GM12878 (cell line): ENCODE results near the gene CASTOR1. TPM values are rescaled to one million over a fixed set of nuclear protein-coding genes. Genes with fewer than 3 reads are reported as not detected.
A peak's percentile ranks its signal among the peaks of the same experiment; 100 is the strongest.

Experiments used
- ATAC-seq: fragments of 200-7000 bp; cut with Tn5 transposase; 3 replicates; pipeline ENCODE4 v1.9.1; 2020; ENCODE audit warnings: mild to moderate bottlenecking, moderate library complexity
- BruUV-seq: library from RNA; stranded (reverse); fragments of 400-500 nt; replicated peaks from 2 replicates; lab custom pipeline; 2021; lab: Mats Ljungman, UMichigan
- CTCF ChIA-PET: fragments of 300-600 bp; sonication (Branson Sonifier 250); formaldehyde crosslinking; extraction: SDS; loops from one replicate; lab custom pipeline; 2021; ENCODE audit warnings: inconsistent platforms; lab: Yijun Ruan, JAX
- POLR2A ChIA-PET: fragments of 350-600 bp; formaldehyde crosslinking; extraction: SDS; loops from one replicate; lab custom pipeline; 2021; ENCODE audit warnings: inconsistent platforms; lab: Charles Lee
- RAD21 ChIA-PET: fragments of 300-600 bp; sonication (Branson Sonifier 250); formaldehyde crosslinking; loops from one replicate; lab custom pipeline; 2023; ENCODE audit warnings: antibody characterized with exemption; ENCODE audit not compliant: unreplicated experiment; lab: Charles Lee
- SMC1A ChIA-PET: fragments of 300-600 bp; sonication (Branson Sonifier 250); formaldehyde crosslinking; loops from one replicate; lab custom pipeline; 2023; ENCODE audit not compliant: unreplicated experiment, uncharacterized antibody; lab: Charles Lee
- DNase-seq: peaks from one replicate; pipeline ENCODE4 v3.0.0-alpha.2; 2011; ENCODE audit warnings: low read depth, low spot score
- FAIRE-seq: peaks from 3 replicates; lab custom pipeline; 2011; peaks lifted over from hg19 to GRCh38; lab: Jason Lieb, UNC
- H2AFZ ChIP-seq: 2 replicates; pipeline ENCODE4 v1.6.0; 2011; ENCODE audit warnings: low read depth, low read length, control low read depth; ENCODE audit not compliant: control insufficient read depth
- H3K27ac ChIP-seq: 2 replicates; pipeline ENCODE4 v1.5.1; 2011; ENCODE audit warnings: control low read depth; ENCODE audit not compliant: control insufficient read depth, insufficient read depth
- H3K27me3 ChIP-seq, 2 experiments: replicated peaks in 1 of 2; 2 replicates each; pipeline versions ENCODE4 v1.6.0 to v1.6.1; 2011; ENCODE audit warnings: low read length in 1 of 2; ENCODE audit not compliant: control insufficient read depth in 2 of 2, insufficient read depth in 2 of 2
- H3K36me3 ChIP-seq, 2 experiments: 2 replicates each; pipeline ENCODE4 v1.5.1; 2011; ENCODE audit warnings: low read length in 1 of 2; ENCODE audit not compliant: control insufficient read depth in 2 of 2, insufficient read depth in 2 of 2
- H3K4me1 ChIP-seq: 2 replicates; pipeline ENCODE4 v1.6.1; 2011; ENCODE audit warnings: mild to moderate bottlenecking, low read length, moderate library complexity, mixed read lengths; ENCODE audit not compliant: control insufficient read depth, insufficient read depth
- H3K4me2 ChIP-seq: 2 replicates; pipeline ENCODE4 v1.6.0; 2011; ENCODE audit warnings: control low read depth; ENCODE audit not compliant: control insufficient read depth, insufficient read depth
- H3K4me3 ChIP-seq: fragments of 200-600 bp; sonication (generic); 2 replicates; pipeline ENCODE4 v1.5.1; 2016
- H3K79me2 ChIP-seq: 2 replicates; pipeline ENCODE4 v1.6.0; 2011; ENCODE audit warnings: low read length; ENCODE audit not compliant: control insufficient read depth, insufficient read depth
- H3K9ac ChIP-seq: 2 replicates; pipeline ENCODE4 v1.8.0; 2011; ENCODE audit warnings: low read length, control low read depth, mixed read lengths; ENCODE audit not compliant: control insufficient read depth, insufficient read depth
- H3K9me3 ChIP-seq: replicated peaks from 3 replicates; pipeline ENCODE4 v1.5.1; 2011; ENCODE audit warnings: mild to moderate bottlenecking, low read length; ENCODE audit not compliant: control insufficient read depth, insufficient read depth
- H4K20me1 ChIP-seq: 2 replicates; pipeline ENCODE4 v1.6.0; 2011; ENCODE audit not compliant: control insufficient read depth, insufficient read depth
- ATF3 ChIP-seq: IDR thresholded peaks from 2 replicates; pipeline ENCODE4 v1.6.1; 2011; ENCODE audit warnings: low read depth, mild to moderate bottlenecking, low read length, moderate library complexity, borderline replicate concordance; ENCODE audit errors: extremely low read depth
- BRCA1 ChIP-seq: IDR thresholded peaks from 2 replicates; pipeline ENCODE4 v1.6.1; 2011; ENCODE audit warnings: low read depth, low read length, improper control_type of control experiment
- CBX3 ChIP-seq: fragments of 200-600 bp; sonication (generic); IDR thresholded peaks from 2 replicates; pipeline ENCODE4 v1.6.1; 2016; ENCODE audit warnings: low read depth, borderline replicate concordance
- CHD1 ChIP-seq: IDR thresholded peaks from 2 replicates; pipeline ENCODE4 v1.6.1; 2012; ENCODE audit warnings: low read depth, low read length, improper control_type of control experiment
- HDAC2 ChIP-seq: fragments of 200-600 bp; sonication (generic); IDR thresholded peaks from 2 replicates; pipeline ENCODE4 v1.6.1; 2017
- NR2F1 ChIP-seq: fragments of 450-650 bp; conservative IDR thresholded peaks from 2 replicates; pipeline ENCODE4 v1.6.1; 2017; ENCODE audit warnings: mild to moderate bottlenecking
- SMAD5 ChIP-seq: IDR thresholded peaks from 2 replicates; pipeline ENCODE4 v1.6.1; 2016; ENCODE audit warnings: antibody characterized with exemption, low read depth
- SREBF2 ChIP-seq: IDR thresholded peaks from 2 replicates; pipeline ENCODE4 v1.6.1; 2012; ENCODE audit warnings: mild to moderate bottlenecking, low read length
- SUZ12 ChIP-seq: fragments of 200-600 bp; sonication (generic); IDR thresholded peaks from one replicate; pipeline ENCODE4 v1.6.1; 2018; ENCODE audit warnings: antibody characterized with exemption, mild to moderate bottlenecking; ENCODE audit not compliant: unreplicated experiment
- YBX1 ChIP-seq: fragments of 450-650 bp; IDR thresholded peaks from 2 replicates; pipeline ENCODE4 v1.6.1; 2016; ENCODE audit warnings: antibody characterized with exemption
- ZNF207 ChIP-seq: fragments of 450-650 bp; IDR thresholded peaks from 2 replicates; pipeline ENCODE4 v1.6.1; 2014; ENCODE audit warnings: antibody characterized with exemption, mild to moderate bottlenecking, borderline replicate concordance
- ZNF217 ChIP-seq: fragments of 450-650 bp; IDR thresholded peaks from 2 replicates; pipeline ENCODE4 v1.6.1; 2017; ENCODE audit warnings: antibody characterized with exemption, mild to moderate bottlenecking
- ZZZ3 ChIP-seq: IDR thresholded peaks from 2 replicates; pipeline ENCODE4 v1.6.1; 2011; ENCODE audit warnings: low read depth; ENCODE audit not compliant: control insufficient read depth, insufficient read length
- WGBS: methylation state at CpG from one replicate; pipeline ENCODE4 v1.1.6; 2016; ENCODE audit warnings: low lambda C conversion rate; ENCODE audit not compliant: insufficient replicate concordance, insufficient coverage; ENCODE audit errors: missing lambda C conversion rate; 5-methylcytosine and 5-hydroxymethylcytosine counted together
- in situ Hi-C: fragments of 300-500 bp; cut with MboI; formaldehyde crosslinking; loops from 9 replicates; pipeline ENCODE4 v1.14.3; 2018; ENCODE audit warnings: mixed read lengths
- intact Hi-C: fragments of 100-400 bp; cut with micrococcal nuclease; formaldehyde crosslinking; loops from one replicate; pipeline ENCODE4 v1.14.2; 2022; ENCODE audit not compliant: unreplicated experiment
- polyA plus RNA-seq, 11 experiments: library from polyadenylated mRNA; depleted of rRNA in 4 of 11; unstranded in 6 of 11; stranded (reverse) in 5 of 11; fragments of >200 nt; fragmentation: Nextera tagmentation in 4 of 11; fragmentation: Illumina TruSeq in 1 of 11; extraction: Ambion mirVana in 4 of 11; extraction: Trizol in 1 of 11; gene quantifications; 1 replicate in 1 of 11; 2 replicates in 10 of 11; pipeline versions ENCODE4 v1.2.1 to v1.2.3, GENCODE V29; 2011 to 2016; ENCODE audit warnings: inconsistent platforms in 2 of 11, missing spikeins in 2 of 11, low read depth in 1 of 11
- total RNA-seq, 4 experiments: library from RNA; depleted of rRNA in 3 of 4; stranded (reverse); fragments of >200 nt in 3 of 4; fragmentation: Illumina TruSeq in 1 of 4; extraction: Trizol in 1 of 4; gene quantifications; 2 replicates each; pipeline versions ENCODE4 v1.2.1 to v1.2.3, GENCODE V29; 2013 to 2021
- TF ChIP-seq, protein P1 (sequence below): IDR thresholded peaks from 2 replicates; pipeline ENCODE4 v1.6.1; 2012; ENCODE audit warnings: improper control_type of control experiment, low read depth, low read length; ENCODE audit not compliant: insufficient replicate concordance
- TF ChIP-seq, protein P2 (sequence below): fragments of 450-650 bp; IDR thresholded peaks from 2 replicates; pipeline ENCODE4 v1.6.1; 2014; ENCODE audit warnings: mild to moderate bottlenecking
- TF ChIP-seq, protein P3 (sequence below): fragments of 450-650 bp; IDR thresholded peaks from 2 replicates; pipeline ENCODE4 v1.6.1; 2017; ENCODE audit warnings: mild to moderate bottlenecking, low read depth, inconsistent platforms; ENCODE audit not compliant: poor library complexity, severe bottlenecking

Gene CASTOR1
- total and polyA plus RNA-seq, 10 of the 15 experiments (the other 5 are each of a cell fraction or from before 2014, with no cell fraction given), result 0.31 to 9.1 (median 3.3) TPM

DNA sequence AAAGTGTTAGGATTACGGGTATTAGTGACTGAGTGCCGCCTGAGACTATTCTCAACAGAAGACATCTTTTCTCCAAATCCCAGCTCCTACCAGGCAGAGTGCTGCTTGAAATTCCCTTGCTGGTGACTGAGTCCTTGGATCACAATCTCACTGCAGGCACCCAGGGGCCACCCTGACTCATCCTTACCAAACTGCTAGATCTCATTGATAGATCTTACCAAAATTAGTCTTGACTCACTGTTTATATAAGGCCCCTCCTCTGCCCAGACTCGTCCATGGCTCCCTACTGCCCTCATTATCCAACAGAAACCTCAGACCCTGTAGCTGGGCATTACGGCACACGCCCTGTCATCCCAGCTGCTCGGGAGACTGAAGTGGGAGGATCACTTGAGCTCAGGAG is 22.7 kb upstream of the CASTOR1 start:
- WGBS, result 93% methylated on average over 6 of the region's 6 CpGs
- Histone ChIP-seq H4K20me1 (no peaks in the 10 kb centered on the region), H2AFZ (no peak overlapping the region), H3K27me3 (no peaks in the 10 kb centered on the region), H3K27ac (peak overlapping the region; percentile 87), H3K79me2 (peaks cover 76% of the 10 kb centered on the region), H3K36me3 (peaks cover 0 to 4% of the 10 kb centered on the region in 2 experiments; a peak in 2 of 4 replicates), H3K4me1 (peaks cover 90% of the 10 kb centered on the region), H3K9ac (no peak overlapping the region; the same call in 1 of the 2 replicates), H3K9me3 (no peaks in the 10 kb centered on the region), H3K4me2 (peak overlapping the region; percentile 89), H3K4me3 (no peak overlapping the region)
- ChIA-PET SMC1A (interaction anchor here (1.2 to 8.7 kb wide), 5 partner anchors 10 to 432 kb away, joined by 3 to 92 read pairs (median 5); partner anchors contain the start of gene TBC1D10A), POLR2A (interaction anchor here (16.1 kb wide), 1 partner anchor 14 kb away, joined by 198 read pairs; the partner anchor contains the start of gene TBC1D10A), RAD21 (interaction anchor here (0.8 to 2.5 kb wide), 3 partner anchors 7 to 24 kb away, joined by 4 to 8 read pairs (median 4); partner anchors contain the start of gene TBC1D10A), CTCF (interaction anchor here (1.0 to 18.4 kb wide), 2 partner anchors 23 to 79 kb away, joined by 3 to 177 read pairs; partner anchors contain the start of gene CASTOR1)
- no TSS peak for BruUV-seq
- in situ Hi-C loops, result no loop called here
- intact Hi-C loops, result no loop called here
- ATAC-seq, result no peak
- no peak for FAIRE-seq
- TF ChIP-seq, protein P1, sequence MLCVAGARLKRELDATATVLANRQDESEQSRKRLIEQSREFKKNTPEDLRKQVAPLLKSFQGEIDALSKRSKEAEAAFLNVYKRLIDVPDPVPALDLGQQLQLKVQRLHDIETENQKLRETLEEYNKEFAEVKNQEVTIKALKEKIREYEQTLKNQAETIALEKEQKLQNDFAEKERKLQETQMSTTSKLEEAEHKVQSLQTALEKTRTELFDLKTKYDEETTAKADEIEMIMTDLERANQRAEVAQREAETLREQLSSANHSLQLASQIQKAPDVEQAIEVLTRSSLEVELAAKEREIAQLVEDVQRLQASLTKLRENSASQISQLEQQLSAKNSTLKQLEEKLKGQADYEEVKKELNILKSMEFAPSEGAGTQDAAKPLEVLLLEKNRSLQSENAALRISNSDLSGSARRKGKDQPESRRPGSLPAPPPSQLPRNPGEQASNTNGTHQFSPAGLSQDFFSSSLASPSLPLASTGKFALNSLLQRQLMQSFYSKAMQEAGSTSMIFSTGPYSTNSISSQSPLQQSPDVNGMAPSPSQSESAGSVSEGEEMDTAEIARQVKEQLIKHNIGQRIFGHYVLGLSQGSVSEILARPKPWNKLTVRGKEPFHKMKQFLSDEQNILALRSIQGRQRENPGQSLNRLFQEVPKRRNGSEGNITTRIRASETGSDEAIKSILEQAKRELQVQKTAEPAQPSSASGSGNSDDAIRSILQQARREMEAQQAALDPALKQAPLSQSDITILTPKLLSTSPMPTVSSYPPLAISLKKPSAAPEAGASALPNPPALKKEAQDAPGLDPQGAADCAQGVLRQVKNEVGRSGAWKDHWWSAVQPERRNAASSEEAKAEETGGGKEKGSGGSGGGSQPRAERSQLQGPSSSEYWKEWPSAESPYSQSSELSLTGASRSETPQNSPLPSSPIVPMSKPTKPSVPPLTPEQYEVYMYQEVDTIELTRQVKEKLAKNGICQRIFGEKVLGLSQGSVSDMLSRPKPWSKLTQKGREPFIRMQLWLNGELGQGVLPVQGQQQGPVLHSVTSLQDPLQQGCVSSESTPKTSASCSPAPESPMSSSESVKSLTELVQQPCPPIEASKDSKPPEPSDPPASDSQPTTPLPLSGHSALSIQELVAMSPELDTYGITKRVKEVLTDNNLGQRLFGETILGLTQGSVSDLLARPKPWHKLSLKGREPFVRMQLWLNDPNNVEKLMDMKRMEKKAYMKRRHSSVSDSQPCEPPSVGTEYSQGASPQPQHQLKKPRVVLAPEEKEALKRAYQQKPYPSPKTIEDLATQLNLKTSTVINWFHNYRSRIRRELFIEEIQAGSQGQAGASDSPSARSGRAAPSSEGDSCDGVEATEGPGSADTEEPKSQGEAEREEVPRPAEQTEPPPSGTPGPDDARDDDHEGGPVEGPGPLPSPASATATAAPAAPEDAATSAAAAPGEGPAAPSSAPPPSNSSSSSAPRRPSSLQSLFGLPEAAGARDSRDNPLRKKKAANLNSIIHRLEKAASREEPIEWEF, result no peak
- TF ChIP-seq SREBF2, result no peak
- TF ChIP-seq, protein P2, sequence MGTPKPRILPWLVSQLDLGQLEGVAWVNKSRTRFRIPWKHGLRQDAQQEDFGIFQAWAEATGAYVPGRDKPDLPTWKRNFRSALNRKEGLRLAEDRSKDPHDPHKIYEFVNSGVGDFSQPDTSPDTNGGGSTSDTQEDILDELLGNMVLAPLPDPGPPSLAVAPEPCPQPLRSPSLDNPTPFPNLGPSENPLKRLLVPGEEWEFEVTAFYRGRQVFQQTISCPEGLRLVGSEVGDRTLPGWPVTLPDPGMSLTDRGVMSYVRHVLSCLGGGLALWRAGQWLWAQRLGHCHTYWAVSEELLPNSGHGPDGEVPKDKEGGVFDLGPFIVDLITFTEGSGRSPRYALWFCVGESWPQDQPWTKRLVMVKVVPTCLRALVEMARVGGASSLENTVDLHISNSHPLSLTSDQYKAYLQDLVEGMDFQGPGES, result no peak
- no peak for TF ChIP-seq ZZZ3
- TF ChIP-seq YBX1, result no peak
- TF ChIP-seq CBX3, result no peak
- TF ChIP-seq HDAC2, result no peak
- TF ChIP-seq BRCA1, result no peak
- TF ChIP-seq SUZ12, result no peak
- TF ChIP-seq SMAD5, result no peak
- TF ChIP-seq ATF3, result no peak
- no peak for TF ChIP-seq ZNF207
- TF ChIP-seq CHD1, result no peak
- TF ChIP-seq, protein P3, sequence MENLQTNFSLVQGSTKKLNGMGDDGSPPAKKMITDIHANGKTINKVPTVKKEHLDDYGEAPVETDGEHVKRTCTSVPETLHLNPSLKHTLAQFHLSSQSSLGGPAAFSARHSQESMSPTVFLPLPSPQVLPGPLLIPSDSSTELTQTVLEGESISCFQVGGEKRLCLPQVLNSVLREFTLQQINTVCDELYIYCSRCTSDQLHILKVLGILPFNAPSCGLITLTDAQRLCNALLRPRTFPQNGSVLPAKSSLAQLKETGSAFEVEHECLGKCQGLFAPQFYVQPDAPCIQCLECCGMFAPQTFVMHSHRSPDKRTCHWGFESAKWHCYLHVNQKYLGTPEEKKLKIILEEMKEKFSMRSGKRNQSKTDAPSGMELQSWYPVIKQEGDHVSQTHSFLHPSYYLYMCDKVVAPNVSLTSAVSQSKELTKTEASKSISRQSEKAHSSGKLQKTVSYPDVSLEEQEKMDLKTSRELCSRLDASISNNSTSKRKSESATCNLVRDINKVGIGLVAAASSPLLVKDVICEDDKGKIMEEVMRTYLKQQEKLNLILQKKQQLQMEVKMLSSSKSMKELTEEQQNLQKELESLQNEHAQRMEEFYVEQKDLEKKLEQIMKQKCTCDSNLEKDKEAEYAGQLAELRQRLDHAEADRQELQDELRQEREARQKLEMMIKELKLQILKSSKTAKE, result no peak
- no peak for TF ChIP-seq NR2F1
- TF ChIP-seq ZNF217, result no peak
- DNase-seq, result no peak
